ENCODE results near the gene SEPTIN1. TPM values are rescaled to one million over a fixed set of nuclear protein-coding genes. Genes with fewer than 3 reads are reported as not detected.

Gene SEPTIN1
- total RNA-seq, 1 experiment from 2014 or later = 0.34 TPM

DNA sequence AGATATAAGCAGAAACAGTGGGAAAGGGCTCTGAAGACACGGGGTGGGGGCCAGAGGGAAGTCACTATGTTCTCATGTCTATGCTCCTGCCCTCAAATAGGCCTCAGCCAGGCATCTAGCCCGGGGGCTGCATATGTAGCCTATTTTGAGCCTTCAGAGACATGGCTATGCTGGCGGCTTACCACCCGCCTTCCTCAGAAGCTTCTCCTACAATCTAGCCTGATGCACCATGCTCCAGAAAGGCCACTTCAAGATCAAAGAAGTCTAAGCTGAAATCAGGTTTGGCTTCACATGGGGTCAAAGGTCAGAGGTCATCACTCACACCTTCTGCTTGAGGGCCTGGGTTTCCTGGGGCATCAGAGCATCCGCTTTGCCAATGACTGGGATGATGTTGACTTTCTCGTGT, 1.6 kb downstream of the SEPTIN1 start:
- BruUV-seq (replicated peaks) = no TSS peak
- peaks cover 26% of the 10 kb centered on the region for H3K36me3 Mint-ChIP-seq (ENCODE audit: insufficient read depth, unreplicated experiment)
- no peaks in the 10 kb centered on the region for H3K9me3 Mint-ChIP-seq (ENCODE audit: unreplicated experiment)
- Histone ChIP-seq H3K4me3 (ENCODE audit: low read depth, low read length) (no peak overlapping the region), H3K36me3 (ENCODE audit: control insufficient read depth, insufficient read depth, low read length) (no peaks in the 10 kb centered on the region), H3K9me3 (no peaks in the 10 kb centered on the region), H3K27me3 (replicated peaks; ENCODE audit: control insufficient read depth, insufficient read depth, low read length) (no peaks in the 10 kb centered on the region), H3K4me1 (peaks cover 15% of the 10 kb centered on the region)
- TF ChIP-seq, protein P1, sequence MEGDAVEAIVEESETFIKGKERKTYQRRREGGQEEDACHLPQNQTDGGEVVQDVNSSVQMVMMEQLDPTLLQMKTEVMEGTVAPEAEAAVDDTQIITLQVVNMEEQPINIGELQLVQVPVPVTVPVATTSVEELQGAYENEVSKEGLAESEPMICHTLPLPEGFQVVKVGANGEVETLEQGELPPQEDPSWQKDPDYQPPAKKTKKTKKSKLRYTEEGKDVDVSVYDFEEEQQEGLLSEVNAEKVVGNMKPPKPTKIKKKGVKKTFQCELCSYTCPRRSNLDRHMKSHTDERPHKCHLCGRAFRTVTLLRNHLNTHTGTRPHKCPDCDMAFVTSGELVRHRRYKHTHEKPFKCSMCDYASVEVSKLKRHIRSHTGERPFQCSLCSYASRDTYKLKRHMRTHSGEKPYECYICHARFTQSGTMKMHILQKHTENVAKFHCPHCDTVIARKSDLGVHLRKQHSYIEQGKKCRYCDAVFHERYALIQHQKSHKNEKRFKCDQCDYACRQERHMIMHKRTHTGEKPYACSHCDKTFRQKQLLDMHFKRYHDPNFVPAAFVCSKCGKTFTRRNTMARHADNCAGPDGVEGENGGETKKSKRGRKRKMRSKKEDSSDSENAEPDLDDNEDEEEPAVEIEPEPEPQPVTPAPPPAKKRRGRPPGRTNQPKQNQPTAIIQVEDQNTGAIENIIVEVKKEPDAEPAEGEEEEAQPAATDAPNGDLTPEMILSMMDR (IDR thresholded peaks at IDR 0.05; ENCODE audit: insufficient read depth in 1 of 2, low read depth in 1 of 2, low read length in 1 of 2, severe bottlenecking in 1 of 2, unreplicated experiment in 1 of 2) = no peak
- DNase-seq = no peak
- intact Hi-C loops (cut with micrococcal nuclease; ENCODE audit: unreplicated experiment) = no loop called here
- POLR2A ChIA-PET = no interaction called here
- H3K27me3 Mint-ChIP-seq (ENCODE audit: insufficient read depth, unreplicated experiment) = no peaks in the 10 kb centered on the region
- H3K4me3 Mint-ChIP-seq (ENCODE audit: unreplicated experiment) = no peak overlapping the region
- H3K4me1 Mint-ChIP-seq (ENCODE audit: low read depth, unreplicated experiment) = peaks cover 13% of the 10 kb centered on the region
- CTCF ChIA-PET = interaction anchor here (1.5 kb wide), 1 partner anchor 10 kb away, joined by 3 read pairs; the partner anchor contains the start of gene TBC1D10B
- H3K27ac Mint-ChIP-seq (ENCODE audit: unreplicated experiment) = no peak overlapping the region

DNA sequence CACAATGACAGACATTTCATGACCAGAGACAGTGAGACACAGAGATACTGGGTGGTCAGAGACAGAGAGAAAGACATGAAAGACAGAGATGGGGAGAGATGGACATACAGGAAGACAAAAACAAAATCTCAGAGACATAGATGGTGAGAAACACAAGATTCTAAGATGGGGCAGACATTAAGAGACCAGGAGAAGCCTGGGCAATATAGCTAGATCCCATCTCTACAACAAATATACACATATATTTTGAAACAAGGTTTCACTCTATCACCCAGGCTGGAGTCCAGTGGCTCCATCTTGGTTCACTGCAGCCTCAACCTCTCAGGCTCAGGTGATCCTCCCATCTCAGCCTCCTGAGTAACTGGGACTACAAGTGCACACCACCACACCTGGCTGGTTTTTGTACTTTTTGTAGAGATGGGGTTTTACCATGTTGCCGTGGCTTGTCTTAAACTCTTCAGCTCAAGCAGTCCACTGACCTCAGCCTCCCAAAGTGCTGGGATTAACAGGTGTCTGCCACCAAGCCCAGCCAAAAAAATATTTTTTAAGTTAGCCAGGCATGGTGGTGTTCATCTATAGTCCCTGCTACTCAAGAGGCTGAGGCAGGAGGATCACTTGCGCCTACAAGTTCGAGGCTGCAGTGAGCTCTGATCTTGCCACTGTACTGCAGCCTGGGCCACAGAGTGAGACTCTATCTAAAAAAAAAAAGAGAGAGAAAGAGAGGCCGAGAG, 2.1 kb downstream of the SEPTIN1 start:
- Histone ChIP-seq H3K4me1 (peaks cover 18% of the 10 kb centered on the region), H3K4me3 (ENCODE audit: low read depth, low read length) (no peak overlapping the region; the same call in 1 of the 2 replicates), H3K9me3 (no peaks in the 10 kb centered on the region), H3K27me3 (replicated peaks; ENCODE audit: control insufficient read depth, insufficient read depth, low read length) (no peaks in the 10 kb centered on the region), H3K36me3 (ENCODE audit: control insufficient read depth, insufficient read depth, low read length) (no peaks in the 10 kb centered on the region)
- Mint-ChIP-seq H3K27me3 (ENCODE audit: insufficient read depth, unreplicated experiment) (no peaks in the 10 kb centered on the region), H3K9me3 (ENCODE audit: unreplicated experiment) (no peaks in the 10 kb centered on the region), H3K27ac (ENCODE audit: unreplicated experiment) (no peak overlapping the region), H3K4me1 (ENCODE audit: low read depth, unreplicated experiment) (peaks cover 13% of the 10 kb centered on the region), H3K4me3 (ENCODE audit: unreplicated experiment) (peak overlapping the region; percentile 87), H3K36me3 (ENCODE audit: insufficient read depth, unreplicated experiment) (peaks cover 26% of the 10 kb centered on the region)
- BruUV-seq (replicated peaks) = no TSS peak
- CTCF ChIA-PET = no interaction called here
- intact Hi-C loops (cut with micrococcal nuclease; ENCODE audit: unreplicated experiment) = no loop called here
- DNase-seq = no peak
- POLR2A ChIA-PET = no interaction called here
- TF ChIP-seq, protein P1 (IDR thresholded peaks at IDR 0.05; ENCODE audit: insufficient read depth in 1 of 2, low read depth in 1 of 2, low read length in 1 of 2, severe bottlenecking in 1 of 2, unreplicated experiment in 1 of 2) = no peak

GRCh38 chr16:30379158-30379783, 3.1 kb downstream of the SEPTIN1 start:
- H3K9me3 ChIP-seq = no peaks in the 10 kb centered on the region
- peak overlapping the region; percentile 98 for H3K27ac Mint-ChIP-seq (ENCODE audit: unreplicated experiment)
- peak overlapping the region; percentile 87 for H3K4me3 Mint-ChIP-seq (ENCODE audit: unreplicated experiment)
- intact Hi-C loops (cut with micrococcal nuclease; ENCODE audit: unreplicated experiment) = loop anchor here (2.0 kb wide), 2 partner anchors 16 to 314 kb away; partner anchors contain the start of genes ALDOA and ZNF48
- no peak for DNase-seq
- ChIA-PET CTCF (no interaction called here), POLR2A (no interaction called here)
- peaks cover 26% of the 10 kb centered on the region for H3K36me3 Mint-ChIP-seq (ENCODE audit: insufficient read depth, unreplicated experiment)
- BruUV-seq (replicated peaks) = no TSS peak
- no peaks in the 10 kb centered on the region for H3K9me3 Mint-ChIP-seq (ENCODE audit: unreplicated experiment)
- no peaks in the 10 kb centered on the region for H3K36me3 ChIP-seq (ENCODE audit: control insufficient read depth, insufficient read depth, low read length)
- no peaks in the 10 kb centered on the region for H3K27me3 ChIP-seq (replicated peaks; ENCODE audit: control insufficient read depth, insufficient read depth, low read length)
- H3K27me3 Mint-ChIP-seq (ENCODE audit: insufficient read depth, unreplicated experiment) = no peaks in the 10 kb centered on the region
- peaks cover 13% of the 10 kb centered on the region for H3K4me1 Mint-ChIP-seq (ENCODE audit: low read depth, unreplicated experiment)
- TF ChIP-seq, protein P1 (IDR thresholded peaks at IDR 0.05; ENCODE audit: insufficient read depth in 1 of 2, low read depth in 1 of 2, low read length in 1 of 2, severe bottlenecking in 1 of 2, unreplicated experiment in 1 of 2) = no peak
- H3K4me3 ChIP-seq (ENCODE audit: low read depth, low read length) = peak overlapping the region; percentile 79
- H3K4me1 ChIP-seq = peaks cover 18% of the 10 kb centered on the region

All from Caco-2 (cell line).